A549 treated with GW870086 at 1 μM for 4 hours (cell line): Measurements from ENCODE around the gene AP4B1. TPM values are rescaled to one million over a fixed set of nuclear protein-coding genes. Genes with fewer than 3 reads are reported as not detected.

Experiments used
- total RNA-seq: library from RNA; stranded (reverse); fragments of 200-300 nt; extraction: Qiagen RNA extraction; gene quantifications from 5 replicates; pipeline ENCODE4 v1.2.3, GENCODE V29; 2022; ENCODE audit warnings: low read depth

AP4B1 gene
- total RNA-seq = 7.4 to 11.3 TPM (median 8.5 TPM) in 5 replicates

GRCh38 chr1:113904674-113905434, at the start of gene AP4B1, which contains the start of gene DCLRE1B:
TSS of gene AP4B1 (minus strand) at chr1:113904799. CDS start at chr1:113904717, 82 bp downstream.
TSS of gene DCLRE1B (plus strand) at chr1:113905326. CDS start at chr1:113905587, 261 bp downstream.

GRCh38 chr1:113928941-113929749, 24.5 kb upstream of the AP4B1 start, which contains the start of gene HIPK1:
TSS of gene HIPK1 (plus strand) at chr1:113929324.

GRCh38 chr1:113887402-113888175, 17.0 kb downstream of the AP4B1 start, which contains the start of gene BCL2L15:
TSS of gene BCL2L15 (minus strand) at chr1:113887581. CDS start at chr1:113887375, 206 bp downstream.

GRCh38 chr1:113871597-113872113, 32.9 kb downstream of the AP4B1 start, which contains the start of gene PTPN22:
TSS of gene PTPN22 (minus strand) at chr1:113871712.

Other genes with a start within 250 kb of the AP4B1 start
- gene PHTF1, start 145.3 kb downstream of the AP4B1 start, total RNA-seq = 12.5 to 14.8 TPM (median 14.3 TPM) in 5 replicates
- 3.4 to 4.6 TPM (median 3.6 TPM) in 5 replicates for gene RSBN1, start 92.3 kb downstream of the AP4B1 start, total RNA-seq
- not detected in 5 replicates for gene PTPN22, start 33.1 kb downstream of the AP4B1 start, total RNA-seq
- 0.19 to 1.7 TPM (median 0.75 TPM) in 5 replicates for gene BCL2L15, start 17.2 kb downstream of the AP4B1 start, total RNA-seq
- 7.3 to 9.7 TPM (median 8.8 TPM) in 5 replicates for gene DCLRE1B, start 527 bp upstream of the AP4B1 start, total RNA-seq
- gene HIPK1, start 24.5 kb upstream of the AP4B1 start, total RNA-seq = 12.2 to 18.9 TPM (median 15.4 TPM) in 5 replicates
- 3.4 to 5.4 TPM (median 4.0 TPM) in 5 replicates for gene OLFML3, start 74.7 kb upstream of the AP4B1 start, total RNA-seq
- gene SYT6, start 249.1 kb upstream of the AP4B1 start, total RNA-seq = 0.25 to 0.89 TPM (median 0.46 TPM) in 5 replicates